Pulmonary artery endothelial cell (primary cell): Measurements from ENCODE around the gene H2AZ2. TPM values are rescaled to one million over a fixed set of nuclear protein-coding genes. Genes with fewer than 3 reads are reported as not detected.
"Not testable (repeated sequence)": the region's sequence is repeated elsewhere in the genome, so short reads cannot be mapped to it uniquely, and the experiment has no call there.

ENCODE experiments used
- DNase-seq: peaks from one replicate; pipeline ENCODE4 v3.0.0-alpha.2; 2011; ENCODE audit warnings: low read depth, low spot score
- total RNA-seq: library from RNA; depleted of rRNA; stranded (reverse); fragments of >200 nt; gene quantifications from 2 replicates; pipeline ENCODE4 v1.2.3, GENCODE V29; 2014

The H2AZ2 gene
- total RNA-seq, 1 donor from 2014 or later = 234 TPM

- DNase-seq = not testable (repeated sequence)
Observed at GRCh38 chr7:44870780-44871179, 22.9 kb upstream of the H2AZ2 start.

GRCh38 chr7:44870336-44870735, 22.4 kb upstream of the H2AZ2 start:
- DNase-seq = not testable (repeated sequence)

- DNase-seq = peak; percentile 49
Observed at GRCh38 chr7:44867073-44867995, 19.4 kb upstream of the H2AZ2 start.

- DNase-seq = not testable (repeated sequence)
Observed at GRCh38 chr7:44861949-44862348, 14.1 kb upstream of the H2AZ2 start.

- DNase-seq = no peak
Observed at GRCh38 chr7:44858161-44858560, 10.3 kb upstream of the H2AZ2 start.

GRCh38 chr7:44854644-44855364, 6.9 kb upstream of the H2AZ2 start:
- DNase-seq = no peak

GRCh38 chr7:44853391-44853790, 5.5 kb upstream of the H2AZ2 start:
- DNase-seq = no peak

- no peak for DNase-seq
Observed at GRCh38 chr7:44852590-44852989, 4.7 kb upstream of the H2AZ2 start.

- no peak for DNase-seq
Observed at GRCh38 chr7:44849885-44850544, 2.1 kb upstream of the H2AZ2 start.

GRCh38 chr7:44849259-44849884, 1.5 kb upstream of the H2AZ2 start:
- no peak for DNase-seq

- peak; percentile 57 for DNase-seq
Observed at GRCh38 chr7:44847509-44847919, 373 bp downstream of the H2AZ2 start.

- DNase-seq = no peak
Observed at GRCh38 chr7:44846816-44847508, 925 bp downstream of the H2AZ2 start.

- DNase-seq = not testable (repeated sequence)
Observed at GRCh38 chr7:44846390-44846789, 1.5 kb downstream of the H2AZ2 start.

- no peak for DNase-seq
Observed at GRCh38 chr7:44845451-44845850, 2.4 kb downstream of the H2AZ2 start.

- not testable (repeated sequence) for DNase-seq
Observed at GRCh38 chr7:44843440-44843839, 4.4 kb downstream of the H2AZ2 start.

GRCh38 chr7:44842675-44843074, 5.2 kb downstream of the H2AZ2 start:
- not testable (repeated sequence) for DNase-seq

GRCh38 chr7:44838751-44839150, 9.1 kb downstream of the H2AZ2 start:
- no peak for DNase-seq

GRCh38 chr7:44827567-44827966, 20.3 kb downstream of the H2AZ2 start:
- no peak for DNase-seq

- no peak for DNase-seq
Observed at GRCh38 chr7:44824894-44825526, 22.9 kb downstream of the H2AZ2 start.

- no peak for DNase-seq
Observed at GRCh38 chr7:44823255-44823781, 24.6 kb downstream of the H2AZ2 start.
